Endothelial cell of umbilical vein (primary cell): Measurements from ENCODE around the gene LSP1. TPM values are rescaled to one million over a fixed set of nuclear protein-coding genes. Genes with fewer than 3 reads are reported as not detected.

Experiments used
- BruUV-seq: library from RNA; stranded (reverse); fragments of 400-500 nt; replicated peaks from 2 replicates; lab custom pipeline; 2021; lab: Mats Ljungman, UMichigan
- CTCF ChIA-PET: fragments of 300-600, 350-600 bp; sonication (Branson Sonifier 250); formaldehyde crosslinking; loops from one replicate; lab custom pipeline; 2021; ENCODE audit warnings: antibody characterized with exemption, inconsistent platforms; lab: Charles Lee
- POLR2A ChIA-PET: fragments of 300-600, 350-600 bp; sonication (Branson Sonifier 250); formaldehyde crosslinking; loops from one replicate; lab custom pipeline; 2021; ENCODE audit warnings: antibody characterized with exemption, inconsistent platforms; lab: Charles Lee
- DNase-seq: peaks from one replicate; pipeline ENCODE4 v3.0.0-alpha.2; 2011; ENCODE audit warnings: low read depth, low spot score
- FAIRE-seq: peaks from 2 replicates; lab custom pipeline; 2011; peaks lifted over from hg19 to GRCh38; lab: Jason Lieb, UNC
- H2AFZ ChIP-seq: 2 replicates; pipeline ENCODE4 v1.6.0; 2012; ENCODE audit warnings: low read depth, low read length, control low read depth, inconsistent platforms
- H3K27ac ChIP-seq: 2 replicates; pipeline ENCODE4 v1.5.1; 2011; ENCODE audit warnings: low read depth, mild to moderate bottlenecking, control low read depth, low read length, moderate library complexity; ENCODE audit not compliant: insufficient read depth
- H3K27me3 ChIP-seq, 2 experiments: 2 replicates each; pipeline versions ENCODE4 v1.6.0 to v1.6.1; 2011; ENCODE audit warnings: low read length in 2 of 2, mixed read lengths in 1 of 2; ENCODE audit not compliant: control insufficient read depth in 2 of 2, insufficient read depth in 2 of 2
- H3K36me3 ChIP-seq, 2 experiments: 2 replicates in 1 of 2; 3 replicates in 1 of 2; pipeline ENCODE4 v1.5.1; 2011; ENCODE audit warnings: low read length in 2 of 2, mild to moderate bottlenecking in 1 of 2, moderate library complexity in 1 of 2; ENCODE audit not compliant: control insufficient read depth in 2 of 2, insufficient read depth in 2 of 2; ENCODE audit errors: extremely low read depth in 1 of 2
- H3K4me1 ChIP-seq: 3 replicates; pipeline ENCODE4 v1.5.1; 2011; ENCODE audit warnings: mild to moderate bottlenecking, low read length; ENCODE audit not compliant: control insufficient read depth, insufficient read depth; ENCODE audit errors: extremely low read depth
- H3K4me2 ChIP-seq: 2 replicates; pipeline ENCODE4 v1.6.1; 2011; ENCODE audit warnings: low read length, control low read depth, mixed read lengths; ENCODE audit not compliant: insufficient read depth
- H3K4me3 ChIP-seq, 3 experiments: fragments of 200-600 bp in 1 of 3; sonication (generic), shearing (Covaris generic) in 1 of 3; replicated peaks in 1 of 3; 2 replicates each; pipeline ENCODE4 v1.5.1; 2011 to 2016; ENCODE audit warnings: control low read depth in 3 of 3, low read length in 3 of 3, mild to moderate bottlenecking in 2 of 3, inconsistent platforms in 1 of 3, low read depth in 1 of 3, moderate library complexity in 1 of 3; ENCODE audit not compliant: insufficient read depth in 1 of 3
- H3K79me2 ChIP-seq: 2 replicates; pipeline ENCODE4 v1.6.0; 2012; ENCODE audit warnings: low read length, inconsistent platforms; ENCODE audit not compliant: control insufficient read depth, insufficient read depth
- H3K9ac ChIP-seq: replicated peaks from 2 replicates; pipeline ENCODE3; 2011; ENCODE audit warnings: low read length, control low read depth; ENCODE audit not compliant: insufficient read depth; ENCODE audit errors: extremely low read depth
- H3K9me1 ChIP-seq: replicated peaks from 3 replicates; pipeline ENCODE4 v1.6.0; 2011; ENCODE audit warnings: mild to moderate bottlenecking, low read length; ENCODE audit not compliant: control insufficient read depth, insufficient read depth; ENCODE audit errors: extremely low read depth
- H3K9me3 ChIP-seq: replicated peaks from 2 replicates; pipeline ENCODE4 v1.5.1; 2012; ENCODE audit warnings: low read length, inconsistent platforms; ENCODE audit not compliant: control insufficient read depth, insufficient read depth
- H4K20me1 ChIP-seq: replicated peaks from 2 replicates; pipeline ENCODE3; 2011; ENCODE audit warnings: mild to moderate bottlenecking, low read length; ENCODE audit not compliant: control insufficient read depth, insufficient read depth; ENCODE audit errors: extremely low read depth
- CTCF ChIP-seq, 2 donors: IDR thresholded peaks; 1 replicate in 1 of 2; 2 replicates in 1 of 2; pipeline ENCODE4 v1.5.1; 2011; ENCODE audit warnings: low read length in 2 of 2, mild to moderate bottlenecking in 2 of 2, moderate library complexity in 2 of 2, control low read depth in 1 of 2, inconsistent platforms in 1 of 2, low read depth in 1 of 2; ENCODE audit not compliant: insufficient read depth in 1 of 2; ENCODE audit errors: extremely low read depth in 1 of 2
- EZH2 ChIP-seq: IDR thresholded peaks from 2 replicates; pipeline ENCODE4 v1.6.1; 2012; ENCODE audit warnings: borderline replicate concordance, low read depth, mild to moderate bottlenecking, moderate library complexity, low read length, inconsistent platforms; ENCODE audit not compliant: severe bottlenecking
- FOS ChIP-seq: IDR thresholded peaks from 2 replicates; pipeline ENCODE4 v1.6.1; 2011; ENCODE audit warnings: mild to moderate bottlenecking, low read length, moderate library complexity, borderline replicate concordance; ENCODE audit not compliant: insufficient read depth
- GATA2 ChIP-seq: IDR thresholded peaks from 2 replicates; pipeline ENCODE4 v1.7.0; 2011; ENCODE audit warnings: low read depth, mild to moderate bottlenecking, moderate library complexity, mixed read lengths, low read length; ENCODE audit not compliant: insufficient read length, insufficient read depth
- JUN ChIP-seq: IDR thresholded peaks from 2 replicates; pipeline ENCODE4 v1.6.1; 2011; ENCODE audit warnings: borderline replicate concordance, low read depth; ENCODE audit not compliant: insufficient read length, insufficient read depth
- MAX ChIP-seq: IDR thresholded peaks from 2 replicates; pipeline ENCODE4 v1.6.1; 2011; ENCODE audit not compliant: insufficient read depth, insufficient read length
- MYC ChIP-seq: IDR thresholded peaks from one replicate; pipeline ENCODE4 v1.6.1; 2011; ENCODE audit warnings: mild to moderate bottlenecking, low read depth, low read length
- POLR2A ChIP-seq: IDR thresholded peaks from 2 replicates; pipeline ENCODE4 v1.6.1; 2012; ENCODE audit warnings: low read depth, mild to moderate bottlenecking, control low read depth, low read length
- POLR2AphosphoS5 ChIP-seq: IDR thresholded peaks from 2 replicates; pipeline ENCODE4 v1.6.1; 2012; ENCODE audit warnings: low read depth, mild to moderate bottlenecking, control low read depth, low read length, moderate library complexity; ENCODE audit not compliant: insufficient read depth
- dilution Hi-C: fragments of 300-500 bp; cut with MboI; formaldehyde crosslinking; loops from one replicate; pipeline ENCODE4 v1.15.0; 2019; ENCODE audit warnings: low sequenced_read_pairs; ENCODE audit not compliant: extremely low pct_ligation_motif_present
- intact Hi-C: fragments of 100-400 bp; cut with micrococcal nuclease; formaldehyde crosslinking; loops from one replicate; pipeline ENCODE4 v1.10.0; 2022
- polyA plus RNA-seq, 4 experiments: library from polyadenylated mRNA; depleted of rRNA in 3 of 4; stranded (reverse) in 3 of 4; unstranded in 1 of 4; fragments of >200 nt; gene quantifications; 2 replicates each; pipeline versions ENCODE4 v1.2.1 to v1.2.3, GENCODE V29; 2011 to 2012; ENCODE audit warnings: missing spikeins in 1 of 4
- total RNA-seq: library from RNA; stranded (reverse); gene quantifications from 2 replicates; pipeline ENCODE4 v1.2.3, GENCODE V29; 2021

The LSP1 gene
- total and polyA plus RNA-seq, 2 donors (not counting 3 experiments of a cell fraction or from before 2014, with no cell fraction given): not detected

GRCh38 chr11:1887451-1888346 lies 34.8 kb downstream of the LSP1 start:
- Histone ChIP-seq H3K36me3 (no peaks in the 10 kb centered on the region), H3K4me3 (no peak overlapping the region), H4K20me1 (no peaks in the 10 kb centered on the region), H3K27ac (no peak overlapping the region), H3K4me1 (no peaks in the 10 kb centered on the region), H3K79me2 (no peaks in the 10 kb centered on the region), H3K4me2 (no peak overlapping the region), H3K9me3 (no peaks in the 10 kb centered on the region), H3K27me3 (no peaks in the 10 kb centered on the region), H3K9me1 (no peaks in the 10 kb centered on the region), H3K9ac (no peak overlapping the region), H2AFZ (no peak overlapping the region)
- CTCF ChIA-PET: interaction anchor here (1.1 kb wide), 1 partner anchor 264 kb away, joined by 3 read pairs; no protein-coding TSS in a partner anchor
- POLR2A ChIA-PET: no interaction called here
- intact Hi-C loops: no loop called here
- FAIRE-seq (no peak), DNase-seq (no peak)
- no TSS peak for BruUV-seq
- dilution Hi-C loops: no loop called here
- TF ChIP-seq POLR2A (no peak), MYC (no peak)

GRCh38 chr11:1888347-1888753 lies 35.5 kb downstream of the LSP1 start:
- Histone ChIP-seq H3K36me3 (no peaks in the 10 kb centered on the region), H3K4me3 (no peak overlapping the region), H3K27ac (no peak overlapping the region), H3K4me1 (no peaks in the 10 kb centered on the region), H3K9me3 (no peaks in the 10 kb centered on the region), H3K79me2 (no peaks in the 10 kb centered on the region), H4K20me1 (no peaks in the 10 kb centered on the region), H3K9me1 (no peaks in the 10 kb centered on the region), H3K4me2 (no peak overlapping the region), H3K9ac (no peak overlapping the region), H2AFZ (no peak overlapping the region), H3K27me3 (no peaks in the 10 kb centered on the region)
- no TSS peak for BruUV-seq
- DNase-seq (no peak), FAIRE-seq (no peak)
- TF ChIP-seq CTCF (IDR thresholded peaks at IDR 0.05; ENCODE audit: extremely low read depth in 1 of 2, insufficient read depth in 1 of 2, low read depth in 1 of 2, low read length in 2 of 2) (no peak), POLR2AphosphoS5 (no peak), MYC (no peak), POLR2A (no peak), FOS (no peak), EZH2 (no peak), JUN (no peak), GATA2 (no peak), MAX (no peak)
- ChIA-PET POLR2A (no interaction called here), CTCF (interaction anchor here (1.1 kb wide), 1 partner anchor 263 kb away, joined by 3 read pairs; no protein-coding TSS in a partner anchor)
- intact Hi-C loops: no loop called here
- dilution Hi-C loops: no loop called here
